ENCODE data around the gene UGT2A2. TPM values are rescaled to one million over a fixed set of nuclear protein-coding genes. Genes with fewer than 3 reads are reported as not detected.

The UGT2A2 gene
- total RNA-seq, 1 donor from 2014 or later: not detected

DNA sequence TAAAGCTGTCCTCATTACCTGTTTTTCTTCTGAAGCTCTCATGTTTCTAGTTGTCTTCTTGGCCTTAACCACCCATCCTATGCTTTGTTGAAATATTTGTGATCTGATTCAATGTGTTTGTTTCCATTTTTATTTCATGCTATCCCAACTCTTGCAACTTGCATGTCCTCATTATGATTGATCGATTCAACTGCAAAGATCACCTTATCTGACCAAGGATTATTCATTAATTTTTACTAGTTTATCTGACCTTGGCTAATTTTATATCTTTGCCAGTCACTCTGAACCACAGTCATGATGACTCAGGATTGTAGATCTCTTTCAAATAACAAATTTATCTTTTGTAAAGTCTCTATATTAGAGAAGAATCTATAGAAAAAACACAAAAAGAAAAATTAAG is 70.7 kb downstream of the UGT2A2 start:
- no peak for DNase-seq

DNA sequence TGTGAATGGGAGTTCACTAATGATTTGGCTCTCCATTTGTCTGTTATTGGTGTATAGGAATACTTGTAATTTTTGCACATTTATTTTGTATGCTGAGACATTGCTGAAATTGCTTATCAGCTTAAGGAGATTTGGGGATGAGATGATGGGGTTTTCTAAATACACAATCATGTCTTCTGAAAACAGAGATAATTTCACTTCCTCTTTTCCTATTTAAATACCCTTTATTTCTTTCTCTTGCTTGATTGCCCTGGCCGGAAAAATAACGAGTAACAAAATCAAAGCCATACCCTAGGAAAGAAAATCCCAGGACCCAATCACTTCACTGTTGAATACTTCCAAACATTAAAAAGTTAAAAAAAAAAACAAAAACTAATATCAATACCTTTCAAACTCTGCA is 76.0 kb downstream of the UGT2A2 start:
- no peak for DNase-seq

DNA sequence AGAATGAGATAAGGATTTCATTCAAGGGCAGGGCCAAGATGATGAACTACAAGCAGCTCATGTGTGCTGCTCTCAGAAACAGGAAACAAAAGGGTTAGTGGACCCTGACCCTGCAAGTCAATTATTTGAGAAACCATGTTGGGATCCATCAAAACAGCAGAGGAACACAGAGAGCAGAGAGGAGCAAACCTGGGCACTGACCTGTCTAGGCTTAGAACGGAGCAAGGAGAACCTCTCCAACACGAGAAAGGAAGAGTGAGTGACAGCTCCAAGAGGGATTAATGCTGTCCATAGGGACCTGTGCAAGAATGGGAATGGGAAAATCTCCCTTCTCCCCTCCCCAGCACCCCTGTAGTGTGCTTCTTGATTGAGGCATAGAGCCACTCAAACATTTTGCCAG is 89.8 kb downstream of the UGT2A2 start:
- no peak for DNase-seq

DNA sequence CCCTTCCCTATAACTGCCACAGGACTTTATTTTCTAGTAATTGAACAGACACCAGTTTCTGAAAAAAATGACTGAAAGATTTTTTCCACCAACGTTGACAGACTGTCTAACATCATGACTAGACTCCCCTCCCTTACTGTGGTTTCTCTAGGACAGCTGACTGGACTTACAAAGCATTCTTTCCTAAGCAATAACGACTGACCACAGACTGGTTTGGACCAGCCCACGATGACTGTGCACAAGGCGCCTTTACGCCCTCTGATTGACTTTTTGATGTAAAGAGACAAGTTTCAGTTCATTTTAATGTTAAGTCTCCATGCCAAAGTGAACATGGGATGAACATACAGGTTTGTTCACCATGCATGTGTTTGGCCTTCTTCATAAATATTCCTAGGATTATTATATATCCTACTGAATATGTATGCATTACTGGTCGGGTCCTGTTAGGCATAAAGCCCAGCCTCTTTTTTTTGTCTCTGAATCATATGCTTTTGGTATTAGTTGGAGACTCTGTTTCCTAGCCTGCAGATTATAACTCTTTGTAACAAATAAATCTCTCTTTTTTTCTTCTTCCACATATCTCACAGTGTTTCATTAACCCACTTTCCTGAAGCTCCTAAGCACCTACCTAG is 93.2 kb downstream of the UGT2A2 start:
- no peak for DNase-seq

Other genes starting within 250 kb of the UGT2A2 start
- not detected in 2 replicates for gene UGT2B4, start 143.7 kb downstream of the UGT2A2 start, total RNA-seq
- under 0.01 and 0.05 TPM in 2 replicates for gene UGT2A1, start 13.6 kb upstream of the UGT2A2 start, total RNA-seq
- gene SULT1B1, start 121.0 kb upstream of the UGT2A2 start, total RNA-seq: 2.4 and 12.6 TPM in 2 replicates
- 1.2 and 2.4 TPM in 2 replicates for gene SULT1E1, start 220.5 kb upstream of the UGT2A2 start, total RNA-seq

Data from dermis blood vessel endothelial cell (primary cell).